Fibroblast of skin of left quadriceps (primary cell): ENCODE results near the gene DTNB.
A peak's percentile ranks its signal among the peaks of the same experiment; 100 is the strongest.

Experiments
- DNase-seq, 2 experiments: peaks; one replicate each; pipeline ENCODE4 v3.0.0-alpha.2; 2013; ENCODE audit warnings: low read depth in 2 of 2

Gene DTNB

GRCh38 chr2:25371253-25372241, 301.8 kb downstream of the DTNB start:
- no peak for DNase-seq

GRCh38 chr2:25369876-25370275, 303.5 kb downstream of the DTNB start:
- DNase-seq: no peak

DNA sequence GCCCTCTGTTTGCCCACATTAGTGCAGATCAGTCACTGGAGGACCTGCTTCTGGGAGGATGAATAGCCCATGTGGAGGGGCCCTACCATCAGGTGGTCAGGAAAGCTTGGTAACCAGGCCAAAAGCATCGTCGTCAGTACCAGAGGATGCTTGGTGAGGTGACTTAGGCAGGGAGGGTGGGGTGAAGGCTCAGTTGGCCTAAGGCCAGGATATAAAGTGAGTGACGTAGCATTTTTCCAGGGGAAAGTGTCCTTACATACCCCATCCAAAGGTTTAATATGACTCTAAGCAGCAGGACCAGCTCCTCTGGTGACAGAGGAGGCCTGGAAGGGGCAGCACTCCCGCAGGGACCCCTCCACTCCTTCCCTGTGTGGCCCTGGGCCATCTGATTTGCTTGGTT, 303.9 kb downstream of the DTNB start:
- no peak for DNase-seq

- DNase-seq: peak; percentile 74 to 75
Observed at GRCh38 chr2:25368660-25369059, 304.7 kb downstream of the DTNB start.

DNA sequence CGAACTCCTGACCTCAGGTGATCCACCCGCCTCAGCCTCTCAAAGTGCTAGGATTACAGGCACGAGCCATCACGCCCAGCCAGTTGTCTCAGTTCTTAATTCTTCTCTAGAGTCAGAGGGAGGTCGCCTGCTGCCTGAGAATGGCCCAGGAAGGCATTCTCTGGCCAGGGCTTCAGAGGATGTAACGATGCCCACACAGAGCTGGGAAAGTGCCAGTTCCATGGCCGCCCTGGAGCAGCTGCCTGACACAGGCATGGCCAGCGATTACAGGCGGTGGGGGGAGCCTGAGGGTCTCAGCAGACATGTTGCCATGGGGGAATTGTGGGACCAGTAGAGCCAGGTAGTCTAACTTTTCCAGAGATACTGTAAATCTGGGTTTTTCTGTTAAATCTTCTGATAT, 306.1 kb downstream of the DTNB start:
- no peak for DNase-seq

- no peak for DNase-seq
Observed at GRCh38 chr2:25366629-25367028, 306.7 kb downstream of the DTNB start.

- DNase-seq: no peak
Observed at GRCh38 chr2:25365241-25365640, 308.1 kb downstream of the DTNB start.

- no peak for DNase-seq
Observed at GRCh38 chr2:25363733-25364132, 309.6 kb downstream of the DTNB start.

- no peak for DNase-seq
Observed at GRCh38 chr2:25362434-25363145, 310.8 kb downstream of the DTNB start.

- peak; percentile 80 to 83 for DNase-seq
Observed at GRCh38 chr2:25362049-25362433, 311.3 kb downstream of the DTNB start.

GRCh38 chr2:25361261-25362048, 311.9 kb downstream of the DTNB start:
- no peak for DNase-seq

DNA sequence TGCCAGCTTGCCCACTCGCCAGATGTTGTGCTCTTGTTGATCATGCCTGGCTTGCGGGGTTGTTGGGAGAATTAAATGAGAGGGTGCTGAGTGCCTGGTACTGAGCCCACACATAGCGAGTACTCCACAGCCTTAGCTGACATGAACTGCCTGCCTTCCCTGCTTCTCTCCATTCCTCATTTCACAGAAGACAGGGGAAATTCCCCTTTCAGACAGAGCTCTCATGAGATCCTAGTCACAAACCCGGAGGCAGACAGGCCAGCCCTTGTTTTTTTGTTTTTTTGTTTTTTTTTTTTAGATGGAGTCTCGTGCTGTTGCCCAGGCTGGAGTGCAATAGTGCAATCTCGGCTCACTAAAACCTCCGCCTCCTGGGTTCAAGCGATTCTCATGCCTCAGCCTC, 314.5 kb downstream of the DTNB start:
- DNase-seq: no peak

- no peak for DNase-seq
Observed at GRCh38 chr2:25358249-25358815, 315.0 kb downstream of the DTNB start.

DNA sequence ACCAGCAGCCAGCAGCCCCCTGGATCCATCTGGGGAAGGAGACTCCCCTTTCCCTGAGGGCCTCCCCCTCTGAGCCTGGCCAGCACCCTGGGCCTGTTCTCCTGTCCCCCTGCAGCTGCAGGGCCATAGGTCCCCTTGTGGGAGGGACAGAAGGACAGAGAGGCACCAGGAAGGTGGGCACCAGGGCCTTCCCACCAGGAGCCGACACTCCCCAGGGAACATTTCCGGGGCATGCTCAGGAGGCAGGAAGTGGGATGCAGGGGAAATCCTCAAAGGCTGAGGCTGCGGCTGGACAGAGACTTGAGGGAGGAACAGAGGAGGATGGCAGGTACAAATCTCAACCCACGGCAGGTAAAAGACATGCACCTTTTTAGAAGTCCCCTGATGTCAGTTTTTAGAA, 317.3 kb downstream of the DTNB start:
- no peak for DNase-seq

- DNase-seq: no peak
Observed at GRCh38 chr2:25355270-25355669, 318.1 kb downstream of the DTNB start.

GRCh38 chr2:25354116-25354515, 319.3 kb downstream of the DTNB start:
- no peak for DNase-seq

- peak; percentile 56 to 65 for DNase-seq
Observed at GRCh38 chr2:25349397-25349796, 324.0 kb downstream of the DTNB start.

DNA sequence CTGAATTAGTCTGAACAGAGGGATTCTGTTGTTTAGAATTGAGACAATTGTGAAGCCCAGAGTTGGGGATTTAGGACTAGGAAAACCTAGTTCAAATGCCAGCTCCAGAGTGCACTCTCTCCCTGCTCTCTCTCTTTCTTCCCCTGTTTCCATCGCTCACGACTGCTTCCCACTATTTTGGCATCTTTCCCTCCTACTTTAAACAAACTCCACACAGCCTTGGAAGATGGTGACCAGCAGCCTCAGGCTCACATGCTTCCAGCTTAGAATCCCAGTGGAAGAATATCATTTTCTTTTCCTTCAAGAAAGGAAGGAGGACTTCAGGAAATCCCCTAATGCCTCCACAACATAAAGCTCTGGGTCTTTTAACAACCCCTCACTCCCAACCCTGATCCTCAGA, 325.5 kb downstream of the DTNB start:
- DNase-seq: no peak

- no peak for DNase-seq
Observed at GRCh38 chr2:25347205-25347815, 326.1 kb downstream of the DTNB start.

- no peak for DNase-seq
Observed at GRCh38 chr2:25343187-25343825, 330.1 kb downstream of the DTNB start.
